TTC549 (cell line): ENCODE results near the gene MYBPH.

Experiments
- FAIRE-seq: peaks from 2 replicates; lab custom pipeline; 2012; peaks lifted over from hg19 to GRCh38; lab: Jason Lieb, UNC

MYBPH gene

GRCh38 chr1:203175237-203175826 is at the start of gene MYBPH:
Gene MYBPH (minus strand): TSS chr1:203175826. CDS start chr1:203175755, 71 bp downstream.
- FAIRE-seq, result no peak

DNA sequence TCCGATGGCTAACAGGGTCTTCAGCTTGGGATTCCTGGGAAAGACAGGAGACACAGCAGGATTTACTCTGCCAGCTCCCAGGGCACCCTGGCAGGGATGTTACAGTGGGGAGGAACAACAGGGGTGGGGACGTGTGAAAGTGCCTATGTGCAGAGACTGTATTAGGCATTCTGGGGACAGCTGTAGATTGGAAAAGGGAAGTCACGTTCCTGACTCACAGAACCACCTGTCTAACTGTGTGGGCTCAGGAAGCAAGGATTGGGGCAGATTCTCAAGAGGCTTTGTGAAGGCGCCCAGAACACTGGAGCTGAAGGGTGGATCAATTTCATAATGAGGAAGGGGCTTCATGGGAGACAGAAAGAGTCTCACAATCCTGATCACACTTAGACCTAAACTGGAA is 49.4 kb upstream of the MYBPH start:
- no peak for FAIRE-seq

DNA sequence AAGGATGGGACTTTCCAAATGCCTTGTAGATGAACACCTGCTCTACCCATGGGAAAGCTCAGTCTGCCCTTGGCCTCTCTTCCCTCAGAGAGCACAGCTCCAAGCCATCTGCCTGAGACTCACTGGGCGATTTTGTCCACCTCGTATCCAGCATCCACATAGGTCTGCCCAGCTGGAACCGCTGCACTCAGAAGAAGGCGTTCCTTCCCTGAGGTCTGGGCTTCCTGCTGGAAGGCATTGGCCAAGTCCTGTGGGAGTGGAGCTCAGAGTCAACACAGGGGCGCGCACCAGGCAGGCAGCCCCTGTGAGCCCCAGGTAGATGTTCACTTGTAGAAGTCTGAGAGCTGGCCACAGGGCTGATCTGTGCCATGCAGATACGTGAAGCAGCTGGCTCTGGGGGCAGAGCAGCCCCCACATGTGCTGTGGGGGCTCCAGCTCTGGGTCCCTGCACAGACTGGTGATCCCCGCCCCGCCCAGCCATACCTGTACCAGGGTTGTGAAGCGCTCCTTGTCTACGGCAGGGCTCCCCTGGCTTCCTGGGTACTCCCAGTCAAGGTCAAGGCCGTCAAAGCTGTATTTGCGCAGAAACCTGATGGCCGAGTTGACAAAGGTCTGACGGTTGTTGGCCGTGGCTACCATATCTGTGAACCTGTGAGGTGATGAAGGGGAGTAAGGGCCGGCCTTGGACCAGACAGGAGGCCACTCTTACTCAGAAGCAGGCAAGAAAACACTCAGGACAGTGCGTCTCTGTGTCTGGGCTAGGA is 47.6 kb upstream of the MYBPH start:
- no peak for FAIRE-seq

- FAIRE-seq, result no peak
These were observed 44.3 kb upstream of the MYBPH start for GRCh38 chr1:203219934-203220333.

GRCh38 chr1:203219171-203219570 is 43.5 kb upstream of the MYBPH start:
- FAIRE-seq, result no peak

DNA sequence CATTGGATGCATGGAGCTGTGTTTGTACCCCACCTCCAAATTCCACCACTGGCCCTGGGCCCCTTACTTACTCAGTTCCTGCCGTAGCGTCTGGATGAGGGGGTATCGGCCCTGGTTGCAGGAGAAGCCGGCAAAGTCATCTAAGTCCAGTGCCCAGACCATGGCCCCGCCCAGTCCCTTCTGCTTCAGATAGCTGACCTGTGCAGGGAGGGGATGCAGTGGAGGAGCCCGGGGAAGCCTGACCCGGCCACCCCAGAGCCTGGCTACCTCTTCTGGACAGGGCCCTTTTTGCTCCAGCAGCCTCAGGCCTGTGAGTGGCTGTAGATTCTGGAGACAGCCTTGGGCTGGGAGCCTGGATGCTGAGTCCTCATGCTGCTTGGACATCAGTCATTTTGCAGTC is 42.0 kb upstream of the MYBPH start:
- no peak for FAIRE-seq

DNA sequence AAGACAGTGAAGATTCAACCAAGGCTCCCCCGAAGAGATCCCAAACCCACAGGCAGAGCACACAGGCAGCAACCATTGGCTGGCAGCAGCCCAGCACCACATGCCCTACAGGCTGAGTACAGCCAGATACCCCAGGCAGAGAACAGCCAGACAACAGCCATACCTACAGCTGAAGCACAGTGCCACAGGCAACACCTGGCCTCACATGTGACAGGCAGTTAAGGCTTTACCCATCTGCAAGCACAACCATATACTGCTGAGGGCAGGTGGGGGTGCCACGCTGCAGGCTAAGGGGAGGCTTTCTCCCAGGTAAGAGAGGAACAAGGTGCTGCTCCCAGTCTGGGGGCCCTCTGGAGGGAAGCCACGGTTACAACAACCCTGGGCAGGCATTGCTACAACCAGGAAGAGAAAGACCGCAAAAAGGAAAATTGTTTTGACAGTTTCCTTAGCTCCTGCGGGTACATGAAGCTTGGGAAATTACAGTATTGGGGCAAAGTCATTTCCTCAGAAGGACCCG is 41.6 kb upstream of the MYBPH start:
- FAIRE-seq, result no peak

- peak; percentile 84 for FAIRE-seq
These were observed 40.9 kb upstream of the MYBPH start for GRCh38 chr1:203216274-203217138.

DNA sequence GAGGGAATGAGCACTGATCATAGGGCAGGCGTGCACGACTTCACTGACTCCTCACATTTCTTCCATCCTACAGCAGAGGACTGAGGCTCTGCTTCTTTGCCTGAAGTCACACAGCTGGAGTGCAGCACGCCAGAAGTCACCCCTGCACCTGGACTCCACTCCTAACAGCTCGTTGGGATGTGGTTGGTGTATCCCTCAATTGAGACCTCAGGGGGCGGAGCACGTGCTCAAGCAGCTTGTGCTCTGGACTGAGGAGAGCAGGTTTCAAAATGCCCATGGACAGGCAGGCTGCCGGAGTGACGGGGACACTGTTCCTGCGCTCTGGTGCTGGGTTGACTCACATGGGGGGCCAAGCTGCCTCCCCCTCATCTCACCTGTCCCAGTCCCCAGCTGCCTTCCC is 39.9 kb upstream of the MYBPH start:
- FAIRE-seq, result no peak

DNA sequence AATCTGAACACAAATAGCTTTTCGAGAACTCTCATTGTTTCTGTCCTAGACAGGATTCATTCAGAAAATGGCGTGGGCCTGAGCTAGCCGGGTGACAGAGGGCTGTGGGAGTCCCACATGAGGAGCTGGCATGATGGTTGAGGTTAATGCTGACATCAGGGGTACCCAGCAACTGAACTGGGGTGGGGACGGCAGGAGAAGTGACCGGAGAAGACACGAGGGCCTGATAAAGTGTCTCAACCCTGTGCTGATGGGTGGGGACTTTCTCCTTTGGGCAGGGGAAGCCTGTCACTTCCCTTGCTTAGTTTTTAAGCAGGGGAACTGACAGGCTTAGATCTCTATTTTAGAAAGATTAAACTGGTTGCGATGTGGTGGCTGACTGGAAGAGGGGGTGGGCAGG is 39.2 kb upstream of the MYBPH start:
- FAIRE-seq, result no peak

GRCh38 chr1:203213126-203213525 is 37.5 kb upstream of the MYBPH start:
- no peak for FAIRE-seq

DNA sequence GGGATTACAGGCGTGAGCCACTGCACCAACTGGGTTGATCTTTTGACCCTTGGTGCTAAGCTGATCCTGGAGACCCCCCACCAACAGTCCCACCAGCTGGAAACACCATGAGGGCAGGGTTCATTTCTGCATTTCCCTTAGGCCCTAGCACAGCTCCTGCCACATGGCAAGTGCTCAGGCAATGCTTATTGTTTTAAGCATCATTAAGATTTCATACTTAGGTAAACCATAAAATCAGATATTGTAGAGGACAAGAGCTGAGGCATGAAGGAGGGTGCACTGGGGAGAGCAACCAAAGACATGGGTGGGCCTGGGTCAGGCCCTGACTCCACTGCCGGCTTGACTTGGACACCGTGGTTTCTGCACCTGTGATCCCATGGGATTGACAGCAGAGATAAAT is 36.2 kb upstream of the MYBPH start:
- FAIRE-seq, result no peak

DNA sequence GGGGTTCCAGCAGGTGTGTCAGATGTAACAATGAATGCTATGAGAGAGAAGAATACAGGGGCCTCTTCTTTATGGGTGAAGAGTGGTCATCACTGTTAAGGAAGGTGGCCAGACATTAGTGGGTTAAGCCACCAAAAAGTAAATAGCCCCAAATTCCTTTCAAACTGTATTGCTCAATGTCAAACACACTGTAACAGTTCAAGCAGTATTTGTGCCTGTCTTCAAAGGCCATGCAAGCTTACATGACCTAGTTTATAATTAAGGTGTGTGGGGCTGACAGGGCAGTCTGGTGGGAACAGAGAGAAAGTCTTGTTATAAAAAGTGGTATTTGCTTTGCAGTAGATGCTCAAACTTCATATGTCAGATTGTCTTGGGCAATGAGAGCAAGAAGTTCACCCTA is 35.4 kb upstream of the MYBPH start:
- FAIRE-seq, result no peak

- no peak for FAIRE-seq
These were observed 34.7 kb upstream of the MYBPH start for GRCh38 chr1:203210350-203210749.

GRCh38 chr1:203208181-203208580 is 32.6 kb upstream of the MYBPH start:
- no peak for FAIRE-seq

DNA sequence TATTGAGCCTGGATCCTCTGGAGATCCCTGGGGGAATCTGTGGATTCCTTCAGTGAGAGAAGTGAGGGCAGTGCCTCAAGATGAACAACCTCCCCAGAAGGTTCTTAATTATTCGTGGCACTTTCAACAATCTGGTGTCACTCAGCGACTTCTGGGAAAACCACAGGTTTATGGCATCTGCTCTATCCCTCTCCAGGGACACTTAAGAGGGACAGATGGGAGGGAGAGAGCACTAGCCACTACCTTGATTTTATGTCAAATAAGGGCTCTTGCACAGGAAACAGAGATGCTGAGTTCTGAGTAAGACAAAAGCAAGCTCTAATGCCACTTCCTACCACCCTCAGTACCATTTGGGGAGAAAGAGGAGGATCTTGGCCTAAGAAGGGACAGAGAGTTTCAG is 32.1 kb upstream of the MYBPH start:
- FAIRE-seq, result no peak

DNA sequence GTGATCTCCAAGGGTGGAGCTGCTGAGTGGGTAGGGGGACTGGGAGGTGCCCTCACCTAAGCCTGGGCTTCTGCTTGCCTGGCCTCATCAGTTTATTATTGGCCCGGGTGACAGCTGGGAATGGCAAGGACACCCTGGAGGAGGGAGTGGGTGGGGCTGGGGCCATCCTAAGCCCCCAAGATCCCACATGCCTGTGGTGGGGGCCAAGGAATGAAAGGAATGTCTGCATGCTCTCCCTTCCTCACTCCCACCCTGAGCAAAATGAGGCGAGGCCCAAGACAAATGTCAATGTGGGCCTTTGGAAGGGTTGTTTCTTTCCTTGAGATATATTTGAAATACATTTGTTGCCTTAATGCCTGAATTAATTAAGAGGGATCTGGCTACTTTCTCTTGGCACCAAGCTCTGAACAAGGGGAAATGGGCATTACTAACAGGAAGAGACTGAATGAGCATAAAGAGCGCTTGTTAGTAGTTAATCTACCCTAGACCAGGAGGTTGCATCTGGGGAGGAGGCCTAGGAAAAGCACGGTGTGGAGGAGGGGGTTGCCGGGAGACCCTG is 30.6 kb upstream of the MYBPH start:
- no peak for FAIRE-seq

- no peak for FAIRE-seq
These were observed 29.1 kb upstream of the MYBPH start for GRCh38 chr1:203204756-203205155.

DNA sequence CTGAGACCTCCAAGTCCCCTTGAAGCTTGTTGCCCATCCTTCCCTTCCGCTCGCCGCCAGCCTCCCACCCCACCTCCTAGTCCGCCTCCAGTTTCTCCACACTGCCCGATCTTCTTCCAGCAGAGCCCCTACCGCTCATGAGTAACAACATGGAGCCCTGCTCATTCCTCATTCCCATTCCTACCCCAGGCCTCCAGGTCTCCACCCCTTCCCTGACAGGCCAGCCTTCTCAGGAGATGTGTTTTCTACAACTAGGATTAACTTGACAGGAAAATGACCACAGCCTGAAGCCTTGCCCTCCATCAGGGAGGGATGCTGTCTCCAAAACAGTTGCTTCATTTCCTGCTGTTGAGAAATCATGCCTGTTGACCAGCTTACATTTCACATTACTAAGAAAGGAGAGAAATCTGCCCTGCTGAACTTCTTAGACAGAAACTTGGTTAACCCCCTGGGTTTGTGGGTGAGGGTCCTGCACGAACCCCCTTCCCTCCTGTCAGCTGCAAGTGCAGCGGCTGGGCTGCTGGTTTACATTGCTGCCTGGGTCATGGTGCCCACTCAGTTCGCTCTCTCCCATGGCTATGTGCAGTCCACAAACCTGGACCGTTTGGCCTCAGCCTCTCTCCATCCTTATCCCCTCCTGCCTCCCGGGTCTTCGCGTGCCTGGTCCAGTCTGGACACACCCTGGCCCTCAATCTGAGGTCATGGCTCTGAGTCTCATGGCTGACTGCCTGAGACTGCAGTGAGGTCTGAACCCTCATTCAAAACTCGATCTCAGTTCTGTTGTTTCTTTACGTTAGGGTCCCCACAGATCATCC is 27.0 kb upstream of the MYBPH start:
- no peak for FAIRE-seq

DNA sequence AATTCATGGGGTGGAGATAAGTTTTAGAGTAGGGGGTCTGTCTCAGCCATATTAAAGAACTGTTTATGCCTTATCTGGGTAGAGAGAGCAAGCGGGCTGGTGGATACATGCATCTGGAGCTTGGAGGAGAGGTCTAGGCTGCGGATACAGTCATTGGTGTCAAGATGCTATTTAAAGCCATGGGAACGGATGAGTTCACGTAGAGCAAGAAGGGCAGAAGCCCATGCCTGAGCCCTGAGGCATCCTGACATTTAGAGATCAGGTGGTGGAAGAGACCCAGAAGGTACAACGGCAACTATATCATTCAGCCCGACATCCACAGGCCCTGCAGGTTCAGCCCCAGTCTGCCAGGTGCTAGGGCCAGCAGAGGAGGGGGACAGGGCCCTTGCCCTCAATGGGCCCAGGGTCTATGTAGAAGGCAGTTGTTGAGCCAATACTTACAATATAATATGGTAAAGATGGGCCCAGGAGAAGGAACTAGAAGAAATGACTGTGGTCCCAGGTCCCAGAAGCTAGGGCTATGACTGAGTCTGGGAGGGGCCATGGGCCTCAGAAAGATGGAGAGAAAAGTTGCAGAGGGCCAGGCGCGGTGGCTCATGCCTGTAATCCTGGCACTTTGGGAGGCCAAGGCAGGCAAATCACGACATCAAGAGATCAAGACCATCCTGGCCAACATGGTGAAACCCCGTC is 26.0 kb upstream of the MYBPH start:
- FAIRE-seq, result no peak

- no peak for FAIRE-seq
These were observed 25.3 kb upstream of the MYBPH start for GRCh38 chr1:203200916-203201315.
